Ovary (tissue), 9 donors: ENCODE results near the gene GABBR2. TPM values are rescaled to one million over a fixed set of nuclear protein-coding genes. Genes with fewer than 3 reads are reported as not detected.

Source experiments
- DNase-seq, 5 donors: peaks; one replicate each; pipeline ENCODE4 v3.0.0-alpha.2; 2019 to 2020
- H3K27ac ChIP-seq, 2 donors: fragments of 200-600 bp; one replicate each; pipeline versions ENCODE4 v1.5.1 to v1.8.0; 2019 to 2022
- H3K27me3 ChIP-seq: fragments of 200-600 bp; one replicate; pipeline ENCODE4 v1.8.0; 2022
- H3K36me3 ChIP-seq: fragments of 200-600 bp; sonication (generic); one replicate; pipeline ENCODE4 v1.5.1; 2019
- H3K4me1 ChIP-seq: one replicate; pipeline ENCODE4 v1.8.1; 2013; ENCODE audit warnings: mild to moderate bottlenecking, moderate library complexity; ENCODE audit not compliant: insufficient read depth
- H3K4me3 ChIP-seq: fragments of 200-600 bp; sonication (generic); one replicate; pipeline ENCODE4 v1.5.1; 2017
- H3K9me3 ChIP-seq, 2 donors: fragments of 200-600 bp in 1 of 2; sonication (generic) in 1 of 2; one replicate each; pipeline versions ENCODE4 v1.5.1 to v1.8.1; 2013 to 2019; ENCODE audit warnings: mild to moderate bottlenecking in 1 of 2, moderate library complexity in 1 of 2
- CTCF ChIP-seq, 3 donors: fragments of 450-650 bp in 2 of 3; fragments of 200-600 bp in 1 of 3; IDR thresholded peaks; one replicate each; pipeline versions ENCODE4 v1.5.1 to v1.8.0; 2016 to 2022; ENCODE audit warnings: antibody characterized with exemption in 3 of 3, mild to moderate bottlenecking in 1 of 3
- EP300 ChIP-seq: sonication (generic); formaldehyde crosslinking; IDR thresholded peaks from one replicate; pipeline ENCODE4 v1.6.1; 2017; ENCODE audit warnings: antibody characterized with exemption
- POLR2A ChIP-seq: fragments of 450-650 bp; IDR thresholded peaks from one replicate; pipeline ENCODE4 v1.6.1; 2017; ENCODE audit warnings: antibody characterized with exemption, mild to moderate bottlenecking, moderate library complexity
- whole genome bisulfite sequencing, 3 donors: extraction: QIAGEN DNeasy Blood & Tissue Kit in 1 of 3; methylation state at CpG; one replicate each; pipeline versions ENCODE4 v1.1.5 to v1.1.7; 2013 to 2017; 5-methylcytosine and 5-hydroxymethylcytosine counted together
- intact Hi-C, 4 donors: fragments of 100-400 bp; cut with DNase I; formaldehyde crosslinking; loops; one replicate each; pipeline versions ENCODE4 v1.11.0 to v1.15.1; 2022 to 2023
- polyA plus RNA-seq, 2 donors: library from polyadenylated mRNA; stranded (reverse); fragments of 200-250 nt in 1 of 2; fragments of 350-450 nt in 1 of 2; fragmentation: Illumina TruSeq in 1 of 2; extraction: RNeasy Lipid Tissue Mini Kit (QIAGEN cat#74804) in 1 of 2; gene quantifications; one replicate each; pipeline ENCODE4 v1.2.3, GENCODE V29; 2013 to 2014
- total RNA-seq, 7 donors: library from RNA; depleted of rRNA in 2 of 7; stranded (reverse); fragments of >200 nt in 2 of 7; fragmentation: NEBNext Ultra II Directional in 3 of 7; extraction: Animal tissue kit (Norgen Biotek cat#: 25700) in 3 of 7; gene quantifications; one replicate each; pipeline versions ENCODE4 v1.1.0 to v1.2.4, GENCODE V29; 2016 to 2023
- donor health status: DM: no; HTN: no; CAD: no; lungs with moderate emphysema.
- donor health status: DM: no; HTN: no; CAD: no.
- donor health status: Bipolar disorder and iron deficiency.
- donor health status: DM: yes; HTN: yes; CAD: no.
- donor health status: DM: no; HTN: no; CAD: no.
- donor health status: DM: yes; HTN: yes; CAD: no.

GABBR2 gene
- total and polyA plus RNA-seq, 9 donors = 0.05 to 0.30 (median 0.22) TPM; not detected in 6

GRCh38 chr9:98360176-98360708, 348.5 kb downstream of the GABBR2 start:
- Histone ChIP-seq H3K27ac (no peak overlapping the region), H3K4me3 (no peak overlapping the region), H3K27me3 (no peaks in the 10 kb centered on the region), H3K9me3 (no peaks in the 10 kb centered on the region), H3K4me1 (no peaks in the 10 kb centered on the region), H3K36me3 (no peaks in the 10 kb centered on the region)
- no peak for DNase-seq
- intact Hi-C loops = no loop called here
- TF ChIP-seq CTCF (IDR thresholded peaks at IDR 0.05) (no peak), POLR2A (no peak), EP300 (no peak)
- 8 to 32% (median 16%) methylated on average over 2 of the region's 2 CpGs for WGBS, 3 donors

- 67 to 86% (median 84%) methylated on average over 8 of the region's 8 CpGs for WGBS, 3 donors
- Histone ChIP-seq H3K4me3 (no peak overlapping the region), H3K36me3 (no peaks in the 10 kb centered on the region), H3K9me3 (no peaks in the 10 kb centered on the region), H3K4me1 (no peaks in the 10 kb centered on the region), H3K27me3 (no peaks in the 10 kb centered on the region), H3K27ac (no peak overlapping the region)
- intact Hi-C loops = no loop called here
- TF ChIP-seq POLR2A = no peak
- no peak for TF ChIP-seq EP300
- no peak for TF ChIP-seq CTCF (IDR thresholded peaks at IDR 0.05)
- no peak for DNase-seq
Measured at GRCh38 chr9:98359569-98359968, 349.2 kb downstream of the GABBR2 start.

GRCh38 chr9:98357921-98358535, 350.7 kb downstream of the GABBR2 start:
- H3K4me3 ChIP-seq = no peak overlapping the region
- 80% methylated on average over 6 of the region's 6 CpGs for WGBS, 3 donors
- H3K27ac ChIP-seq = no peak overlapping the region
- no peak for DNase-seq
- no peaks in the 10 kb centered on the region for H3K9me3 ChIP-seq
- no peak for TF ChIP-seq EP300
- no peak for TF ChIP-seq POLR2A
- TF ChIP-seq CTCF (IDR thresholded peaks at IDR 0.05) = no peak
- H3K4me1 ChIP-seq = no peaks in the 10 kb centered on the region
- intact Hi-C loops = no loop called here
- H3K36me3 ChIP-seq = no peaks in the 10 kb centered on the region
- H3K27me3 ChIP-seq = no peaks in the 10 kb centered on the region

GRCh38 chr9:98356953-98357690, 351.6 kb downstream of the GABBR2 start:
- 72 to 81% (median 77%) methylated on average over 8 of the region's 8 CpGs for WGBS, 3 donors
- Histone ChIP-seq H3K4me3 (no peak overlapping the region), H3K4me1 (no peaks in the 10 kb centered on the region), H3K36me3 (no peaks in the 10 kb centered on the region), H3K9me3 (no peaks in the 10 kb centered on the region), H3K27ac (no peak overlapping the region), H3K27me3 (no peaks in the 10 kb centered on the region)
- TF ChIP-seq EP300 (no peak), POLR2A (no peak), CTCF (IDR thresholded peaks at IDR 0.05) (no peak)
- no peak for DNase-seq
- intact Hi-C loops = no loop called here
